ENCODE measurements around the gene BLVRB.

GRCh38 chr19:40489882-40490230 lies 24.3 kb upstream of the BLVRB start:
- TF ChIP-seq ZNF331 (CRISPR knock-in tag; IDR thresholded peaks at IDR 0.05; ENCODE audit: low read depth): no peak
- TF ChIP-seq EZH2phosphoT487 (IDR thresholded peaks at IDR 0.05; ENCODE audit: unreplicated experiment): no peak
- TF ChIP-seq CTCF (conservative IDR thresholded peaks at IDR 0.05; ENCODE audit: low read depth in 2 of 2): no peak
- TF ChIP-seq POLR2AphosphoS5 (IDR thresholded peaks at IDR 0.05; ENCODE audit: low read depth): no peak
- TF ChIP-seq CREB1 (CRISPR knock-in tag; IDR thresholded peaks at IDR 0.05; ENCODE audit: low read depth): no peak
